HG02678 (cell line): ENCODE data around the gene PRR14L.
"Not testable (repeated sequence)": the region's sequence is repeated elsewhere in the genome, so short reads cannot be mapped to it uniquely, and the experiment has no call there.

Experiments
- ATAC-seq: cut with Tn5 transposase; IDR thresholded peaks from one replicate; pipeline ENCODE4 v1.9.1; 2021; ENCODE audit warnings: mild to moderate bottlenecking, moderate library complexity; ENCODE audit not compliant: unreplicated experiment

PRR14L gene

GRCh38 chr22:31683181-31684105, 66.5 kb downstream of the PRR14L start:
- no peak for ATAC-seq

GRCh38 chr22:31682751-31683150, 67.2 kb downstream of the PRR14L start:
- ATAC-seq: no peak

- ATAC-seq: no peak
Measured at GRCh38 chr22:31681349-31682345, 68.3 kb downstream of the PRR14L start.

DNA sequence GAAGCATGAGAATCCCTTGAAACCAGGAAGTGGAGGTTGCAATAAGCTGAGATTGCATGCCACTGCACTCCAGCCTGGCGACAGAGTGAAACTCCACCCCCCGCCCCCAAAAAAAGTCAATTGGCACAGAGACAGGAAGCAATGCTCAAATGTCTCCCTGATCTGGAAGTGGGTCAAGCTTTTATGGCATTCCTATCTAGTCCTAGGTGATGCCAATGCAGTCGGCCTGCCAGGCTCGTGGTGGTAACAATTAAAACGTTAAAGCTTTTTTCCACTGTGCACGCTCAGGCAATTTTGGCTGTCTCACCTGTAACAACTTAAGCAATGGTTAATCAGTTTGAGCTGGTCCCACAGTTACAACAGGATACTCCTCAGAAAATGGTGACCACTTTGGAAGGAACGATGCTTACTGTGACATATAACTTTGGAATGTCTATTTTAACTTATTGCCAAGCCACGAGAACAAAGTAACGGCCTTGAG, 69.0 kb downstream of the PRR14L start:
- no peak for ATAC-seq

DNA sequence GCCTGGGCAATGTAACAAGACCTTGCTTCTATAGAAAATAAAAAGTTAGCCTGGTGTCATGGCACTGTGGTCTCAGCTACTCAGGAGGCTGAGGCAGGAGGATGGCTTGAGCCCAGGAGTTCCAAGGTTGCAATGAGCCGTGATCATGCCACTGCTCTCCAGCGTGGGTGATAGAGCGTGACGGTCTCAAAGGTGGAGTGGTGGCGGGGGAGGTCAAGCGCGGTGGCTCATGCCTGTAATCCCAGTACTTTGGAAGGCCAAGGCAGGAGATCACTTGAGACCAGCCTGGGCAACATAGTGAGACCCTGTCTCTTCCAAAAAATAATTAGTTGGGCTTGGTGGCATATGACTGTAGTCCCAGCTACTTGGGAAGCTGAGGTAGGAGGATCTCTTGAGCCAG, 71.2 kb downstream of the PRR14L start:
- no peak for ATAC-seq

GRCh38 chr22:31676700-31677099, 73.2 kb downstream of the PRR14L start:
- ATAC-seq: peak; percentile 98

- ATAC-seq: not testable (repeated sequence)
Measured at GRCh38 chr22:31674219-31674618, 75.7 kb downstream of the PRR14L start.

- not testable (repeated sequence) for ATAC-seq
Measured at GRCh38 chr22:31668849-31669248, 81.1 kb downstream of the PRR14L start.

DNA sequence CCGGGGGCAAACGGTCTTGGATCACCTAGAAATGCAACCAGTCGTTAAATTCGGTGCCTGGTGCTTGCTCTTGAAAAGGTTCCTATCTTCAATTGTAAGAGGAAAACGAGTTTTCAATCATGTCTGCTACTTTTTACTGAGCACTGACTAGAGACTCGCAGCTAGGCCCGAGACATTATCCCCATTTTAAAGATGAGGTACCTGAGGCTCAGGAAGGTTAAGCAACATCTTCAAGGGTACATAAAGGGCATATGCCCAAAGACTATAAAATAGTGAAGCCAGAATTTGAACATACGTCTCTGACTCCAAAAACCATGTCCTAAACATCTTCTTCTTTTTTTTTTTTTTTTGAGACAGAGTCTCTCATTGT, 87.3 kb downstream of the PRR14L start:
- ATAC-seq: no peak

DNA sequence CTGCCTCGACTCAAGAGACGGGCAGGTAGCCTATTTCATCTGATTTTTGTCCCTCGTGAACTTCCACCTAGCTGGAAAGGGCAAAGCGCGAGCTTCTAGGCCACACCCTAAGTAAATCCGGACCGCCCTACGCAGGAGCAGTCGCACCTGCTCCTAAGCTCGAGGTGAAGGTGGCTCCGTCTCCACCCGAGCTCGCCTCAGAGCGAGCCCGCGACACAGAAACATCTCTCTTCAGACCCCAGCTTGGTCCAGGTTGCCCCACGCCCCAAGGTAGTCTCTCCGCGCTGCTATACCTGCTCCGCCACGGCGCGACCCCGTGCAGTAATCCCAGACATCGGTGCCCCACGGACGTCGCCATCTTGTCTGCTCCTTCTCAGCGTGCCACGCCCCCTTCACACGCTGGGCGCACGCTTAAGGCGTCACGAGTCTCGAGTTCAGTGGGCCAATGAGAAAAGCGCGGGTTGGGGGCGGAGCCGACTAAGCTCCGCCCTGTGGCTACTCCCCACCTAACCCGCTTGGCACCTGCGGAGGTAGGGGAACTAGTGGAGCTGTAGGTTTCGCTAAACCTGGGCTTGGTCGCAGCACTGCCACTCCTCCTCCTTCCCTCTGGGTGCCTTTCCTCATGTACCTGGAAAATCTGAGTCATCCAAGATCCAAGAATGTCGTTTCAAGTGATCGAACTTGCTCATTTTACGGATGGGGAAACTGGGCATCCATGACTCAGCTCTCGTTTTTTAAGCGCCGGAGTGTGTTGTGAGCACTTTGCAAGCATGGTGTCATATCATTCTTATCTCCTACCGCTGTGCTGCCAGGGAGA, 87.9 kb downstream of the PRR14L start, which contains the start of gene PISD:
PISD (minus strand) TSS at position 365 of the 817 bp plus-strand sequence; CDS start at position 358, 7 bp downstream.
- ATAC-seq: peak; percentile 92

GRCh38 chr22:31660860-31661341, 89.0 kb downstream of the PRR14L start:
- ATAC-seq: not testable (repeated sequence)

- ATAC-seq: no peak
Measured at GRCh38 chr22:31659246-31659645, 90.7 kb downstream of the PRR14L start.

GRCh38 chr22:31654408-31654807, 95.5 kb downstream of the PRR14L start:
- no peak for ATAC-seq

- ATAC-seq: no peak
Measured at GRCh38 chr22:31653944-31654343, 96.0 kb downstream of the PRR14L start.

DNA sequence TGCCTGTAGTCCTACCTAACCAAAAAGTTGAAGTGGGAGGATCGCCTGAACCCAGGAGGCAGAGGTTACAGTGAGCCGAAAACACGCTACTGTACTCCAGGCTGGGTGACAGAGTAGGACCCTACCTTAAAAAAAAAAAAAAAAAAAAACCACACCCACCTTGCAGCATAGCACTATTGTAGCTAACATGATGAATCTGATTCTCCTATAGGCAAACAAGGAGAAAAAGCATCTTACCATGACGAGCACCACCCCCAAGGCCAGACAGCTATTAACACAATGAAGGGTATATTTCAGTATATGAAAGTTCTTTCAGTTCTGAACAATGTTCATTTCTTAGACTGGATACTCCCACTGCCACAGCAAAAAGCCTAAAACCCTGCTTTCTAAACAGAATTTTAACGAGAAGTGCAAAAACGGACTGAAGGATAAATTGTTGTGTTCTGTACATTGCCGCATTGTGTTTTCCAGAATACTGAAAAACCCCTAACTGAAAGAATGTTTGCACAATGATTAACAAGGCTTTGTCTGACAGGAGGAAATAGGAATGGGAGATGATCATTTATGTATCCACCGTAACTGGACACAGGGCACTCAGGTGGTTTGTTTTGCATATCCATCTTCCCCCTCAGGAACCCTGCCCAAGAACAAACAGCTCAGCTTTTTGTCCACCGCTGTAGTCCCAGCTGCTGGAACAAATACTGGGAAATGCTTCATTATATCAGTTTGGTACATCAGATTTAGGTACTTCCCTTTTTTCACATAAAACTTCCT, 96.8 kb downstream of the PRR14L start:
- ATAC-seq: no peak

GRCh38 chr22:31652088-31652487, 97.8 kb downstream of the PRR14L start:
- no peak for ATAC-seq

DNA sequence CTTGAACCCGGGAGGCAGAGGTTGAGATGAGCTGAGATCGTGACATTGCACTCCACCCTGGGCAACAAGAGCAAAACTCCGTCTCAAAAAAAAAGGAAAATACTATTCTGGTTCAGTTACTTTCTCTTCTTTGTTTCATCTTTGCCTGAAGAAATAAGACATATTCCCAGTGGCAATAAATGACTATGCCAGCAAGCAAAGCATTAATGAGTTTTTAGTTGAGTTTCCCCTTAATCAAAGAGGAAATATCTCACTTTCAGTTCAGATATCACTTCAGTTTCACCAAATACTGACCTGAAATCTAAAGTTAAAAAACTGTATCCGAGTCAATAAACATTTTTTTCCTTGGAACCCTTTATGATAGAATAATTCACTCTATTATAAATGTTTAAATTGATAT, 98.3 kb downstream of the PRR14L start:
- no peak for ATAC-seq

- no peak for ATAC-seq
Measured at GRCh38 chr22:31650391-31650790, 99.5 kb downstream of the PRR14L start.

DNA sequence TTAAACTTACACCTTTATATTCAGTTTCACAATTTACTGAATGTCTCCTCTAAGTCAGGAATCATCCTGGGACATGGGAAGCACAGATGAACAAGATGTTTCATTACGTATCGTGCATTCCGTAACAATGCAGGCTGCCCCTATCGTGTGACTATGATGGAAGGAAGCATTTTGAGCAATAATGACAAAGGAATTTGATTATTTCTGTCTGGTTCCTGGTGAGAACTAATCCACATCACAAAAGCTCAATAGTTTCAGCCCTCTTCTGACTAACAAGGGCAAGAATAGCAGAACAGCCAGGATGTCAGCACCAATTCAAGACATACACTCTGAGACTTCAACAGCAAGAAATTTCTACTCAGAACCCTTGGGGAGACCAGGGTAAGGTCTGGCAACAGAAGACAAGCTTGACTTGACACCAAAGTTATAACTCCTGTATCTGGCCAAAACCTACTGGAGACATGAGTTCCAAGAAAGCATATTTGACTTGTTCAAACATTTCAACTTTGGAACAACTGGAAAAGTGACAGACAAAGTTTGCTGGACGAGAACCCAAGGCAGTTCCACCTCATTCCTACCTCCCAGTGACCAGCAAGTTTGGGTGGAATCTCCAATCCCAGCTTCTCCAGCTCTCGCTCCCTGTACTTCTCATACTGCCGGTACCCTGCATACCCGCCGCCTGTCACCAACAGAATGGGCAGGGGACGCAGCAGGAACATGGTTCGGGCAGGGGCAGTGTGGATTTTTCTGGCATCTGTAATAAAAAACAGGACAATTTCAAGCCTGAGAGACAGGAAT, 102.2 kb downstream of the PRR14L start:
- ATAC-seq: no peak
